NCI-H1930 (cell line): Measurements from ENCODE around the gene TLCD2.
A peak's percentile ranks its signal among the peaks of the same experiment; 100 is the strongest.
"Not testable (repeated sequence)": the region's sequence is repeated elsewhere in the genome, so short reads cannot be mapped to it uniquely, and the experiment has no call there.

Experiments used
- DNase-seq, 2 experiments: peaks; one replicate each; lab custom pipeline; 2025; lab: John Stamatoyannopoulos, UW

The TLCD2 gene

DNA sequence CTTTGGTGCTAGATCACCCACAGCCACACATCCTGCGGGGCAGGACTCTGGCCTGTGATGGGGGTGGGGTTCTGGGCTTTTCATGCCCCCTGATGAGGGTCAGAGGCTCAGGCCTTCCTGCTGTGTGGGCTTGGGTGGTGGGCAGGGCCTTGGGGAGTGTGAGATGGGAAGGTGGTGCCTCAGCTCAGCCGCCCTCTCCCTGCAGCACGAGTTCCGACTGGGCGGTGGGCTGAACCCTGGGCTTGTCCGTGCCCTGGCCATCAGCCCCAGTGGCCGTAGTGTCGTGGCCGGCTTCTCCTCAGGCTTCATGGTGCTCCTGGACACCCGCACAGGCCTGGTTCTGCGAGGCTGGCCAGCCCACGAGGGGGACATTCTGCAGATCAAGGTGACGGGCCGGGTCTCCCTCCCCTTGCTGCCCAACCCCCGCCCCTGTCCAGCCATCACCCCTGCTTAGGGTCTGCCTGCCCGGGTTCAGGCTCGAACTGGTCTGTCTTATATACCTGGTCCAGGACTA, 25.7 kb upstream of the TLCD2 start:
- no peak for DNase-seq

DNA sequence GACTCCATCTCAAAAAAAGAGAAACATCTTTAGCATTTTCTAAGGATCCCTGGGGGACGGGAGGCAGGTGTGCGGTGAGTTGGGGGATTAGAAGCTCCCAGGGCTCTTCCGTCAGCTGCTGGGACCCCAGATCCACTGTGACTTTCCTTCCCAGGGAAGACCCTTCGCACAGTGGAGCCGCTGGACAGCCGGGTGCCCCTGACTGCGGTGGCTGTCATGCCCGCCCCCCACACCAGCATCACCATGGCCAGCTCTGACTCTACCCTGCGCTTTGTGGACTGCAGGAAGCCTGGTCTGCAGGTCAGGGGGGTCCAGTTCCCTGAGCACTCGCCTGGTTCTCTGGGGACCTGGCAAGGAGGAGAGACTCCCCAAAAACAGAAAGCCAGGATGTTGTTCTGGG, 25.2 kb upstream of the TLCD2 start:
- DNase-seq = no peak

DNA sequence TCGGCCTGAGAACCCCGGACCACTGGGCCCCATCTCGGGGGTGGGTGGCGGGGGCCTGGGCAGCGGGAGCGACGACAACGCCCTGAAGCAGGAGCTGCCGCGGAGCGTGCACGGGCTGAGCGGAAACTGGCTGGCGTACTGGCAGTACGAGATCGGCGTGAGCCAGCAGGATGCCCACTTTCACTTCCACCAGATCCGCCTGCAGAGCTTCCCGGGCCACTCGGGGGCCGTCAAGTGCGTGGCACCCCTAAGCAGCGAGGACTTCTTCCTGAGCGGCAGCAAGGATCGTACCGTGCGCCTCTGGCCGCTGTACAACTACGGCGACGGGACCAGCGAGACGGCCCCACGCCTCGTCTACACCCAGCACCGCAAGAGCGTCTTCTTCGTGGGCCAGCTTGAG, 23.6 kb upstream of the TLCD2 start:
- no peak for DNase-seq

DNA sequence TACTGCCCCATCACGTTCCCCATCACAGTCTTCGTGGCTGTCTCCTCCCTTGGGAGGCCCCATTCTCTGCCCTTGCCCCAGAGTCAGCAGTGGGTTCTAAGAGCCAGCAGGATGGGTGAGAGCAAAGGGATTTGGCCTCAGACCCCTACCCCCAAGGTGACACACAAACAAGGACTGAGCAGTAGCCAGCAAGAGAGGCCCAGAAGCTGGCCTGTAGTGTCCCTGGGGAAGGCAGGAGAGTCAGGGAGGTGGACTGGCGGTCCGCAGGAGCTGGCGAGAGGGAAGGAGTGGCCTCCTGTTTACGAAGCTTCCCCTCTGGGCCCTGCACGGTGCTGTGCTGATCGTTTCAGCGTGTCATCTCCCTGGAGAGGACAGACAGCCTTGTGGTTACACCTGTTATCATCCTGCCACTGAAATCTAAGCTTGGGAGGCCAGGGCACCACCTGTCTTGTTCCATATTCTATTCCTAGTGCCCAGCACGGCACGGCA, 22.7 kb upstream of the TLCD2 start:
- no peak for DNase-seq

DNA sequence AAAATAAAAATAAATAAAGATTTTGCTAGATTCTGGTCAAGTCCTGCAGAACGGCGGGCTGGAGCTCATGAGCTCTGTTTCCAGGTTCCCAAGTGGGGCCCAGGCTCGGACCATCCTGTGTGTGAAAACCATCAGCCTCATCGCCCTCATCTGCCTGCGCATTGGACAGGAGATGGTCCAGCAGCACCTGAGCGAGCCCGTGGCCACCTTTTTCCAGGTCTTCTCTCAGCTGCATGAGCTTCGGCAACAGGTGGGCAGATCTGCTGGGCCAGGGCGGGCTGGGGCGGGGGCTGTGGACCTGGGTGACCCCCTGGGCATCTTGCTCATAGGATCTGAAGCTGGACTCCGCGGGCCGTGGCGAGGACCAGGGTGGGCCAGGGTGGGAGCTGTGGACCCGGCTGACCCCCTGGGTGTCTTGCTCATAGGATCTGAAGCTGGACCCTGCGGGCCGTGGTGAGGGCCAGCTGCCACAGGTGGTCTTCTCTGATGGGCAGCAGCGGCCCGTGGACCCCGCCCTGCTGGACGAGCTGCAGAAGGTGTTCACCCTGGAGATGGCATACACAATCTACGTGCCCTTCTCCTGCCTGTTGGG, 22.2 kb upstream of the TLCD2 start:
- DNase-seq = no peak

DNA sequence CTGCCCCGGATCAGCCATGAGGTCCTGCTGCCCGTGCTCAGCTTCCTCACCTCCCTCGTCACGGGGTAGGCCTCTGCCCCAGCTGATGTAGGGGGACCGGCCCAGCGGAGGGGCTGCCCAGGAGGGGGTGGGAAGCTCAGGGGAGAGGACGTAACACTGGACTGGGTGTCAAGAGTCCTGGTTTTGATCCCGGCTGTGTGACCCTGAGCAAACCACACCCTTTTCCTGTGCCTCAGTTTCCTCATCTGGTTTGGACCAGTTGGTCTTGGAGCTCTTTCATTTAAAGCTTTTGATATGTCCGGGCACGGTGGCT, 21.0 kb upstream of the TLCD2 start:
- no peak for DNase-seq

DNA sequence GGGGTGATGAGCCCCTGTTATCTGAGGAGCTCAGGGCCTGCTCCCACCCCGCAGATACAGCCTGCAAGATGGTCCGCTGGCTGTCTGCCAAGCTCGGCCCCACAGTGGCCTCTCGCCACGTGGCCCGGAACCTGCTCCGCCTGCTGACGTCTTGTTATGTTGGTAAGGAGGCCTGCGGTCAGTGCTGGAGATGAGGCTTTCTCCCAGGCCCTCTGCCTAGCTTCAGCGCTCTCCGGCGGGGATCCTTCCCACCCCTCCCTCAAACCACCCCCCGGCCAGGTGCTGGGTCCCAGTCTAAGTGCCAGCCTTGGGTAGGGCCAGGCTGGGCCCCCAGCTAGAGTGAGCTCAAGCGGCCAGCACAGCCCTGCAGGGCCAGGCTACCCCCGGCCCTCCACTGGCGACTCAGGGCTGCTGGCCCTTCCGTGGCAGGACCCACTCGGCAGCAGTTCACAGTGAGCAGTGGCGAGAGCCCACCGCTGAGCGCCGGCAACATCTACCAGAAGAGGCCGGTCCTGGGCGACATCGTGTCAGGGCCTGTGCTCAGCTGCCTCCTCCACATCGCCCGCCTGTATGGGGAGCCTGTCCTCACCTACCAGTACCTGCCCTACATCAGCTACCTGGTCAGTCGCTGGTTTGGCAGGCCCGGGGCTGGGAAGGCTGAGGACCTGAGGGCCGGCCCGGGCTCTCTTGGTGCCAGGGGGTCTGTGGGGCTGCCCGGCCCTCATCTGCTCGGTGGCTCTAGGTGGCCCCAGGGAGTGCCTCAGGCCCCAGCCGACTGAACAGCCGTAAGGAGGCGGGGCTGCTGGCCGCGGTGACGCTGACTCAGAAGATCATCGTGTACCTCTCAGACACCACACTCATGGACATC, 20.4 kb upstream of the TLCD2 start:
- DNase-seq = no peak

DNA sequence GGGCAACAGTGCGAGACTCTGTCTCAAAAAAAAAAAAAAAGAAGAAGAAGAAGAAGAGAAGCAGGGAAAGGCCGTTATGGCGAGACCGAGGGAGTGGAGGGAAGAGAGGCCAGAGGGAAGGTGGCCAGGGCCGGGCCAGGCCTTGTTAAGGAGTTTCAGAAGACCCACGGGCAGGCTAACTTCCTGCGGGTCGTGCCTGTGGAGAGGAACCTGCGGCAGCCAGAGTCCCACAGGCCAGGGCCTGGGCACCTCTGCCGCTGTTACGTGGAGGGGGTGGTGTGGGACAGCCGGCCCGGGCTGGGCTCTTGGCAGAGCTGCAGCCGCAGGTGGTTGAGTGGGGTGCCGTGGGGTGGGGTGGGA, 19.8 kb upstream of the TLCD2 start:
- DNase-seq = no peak

DNA sequence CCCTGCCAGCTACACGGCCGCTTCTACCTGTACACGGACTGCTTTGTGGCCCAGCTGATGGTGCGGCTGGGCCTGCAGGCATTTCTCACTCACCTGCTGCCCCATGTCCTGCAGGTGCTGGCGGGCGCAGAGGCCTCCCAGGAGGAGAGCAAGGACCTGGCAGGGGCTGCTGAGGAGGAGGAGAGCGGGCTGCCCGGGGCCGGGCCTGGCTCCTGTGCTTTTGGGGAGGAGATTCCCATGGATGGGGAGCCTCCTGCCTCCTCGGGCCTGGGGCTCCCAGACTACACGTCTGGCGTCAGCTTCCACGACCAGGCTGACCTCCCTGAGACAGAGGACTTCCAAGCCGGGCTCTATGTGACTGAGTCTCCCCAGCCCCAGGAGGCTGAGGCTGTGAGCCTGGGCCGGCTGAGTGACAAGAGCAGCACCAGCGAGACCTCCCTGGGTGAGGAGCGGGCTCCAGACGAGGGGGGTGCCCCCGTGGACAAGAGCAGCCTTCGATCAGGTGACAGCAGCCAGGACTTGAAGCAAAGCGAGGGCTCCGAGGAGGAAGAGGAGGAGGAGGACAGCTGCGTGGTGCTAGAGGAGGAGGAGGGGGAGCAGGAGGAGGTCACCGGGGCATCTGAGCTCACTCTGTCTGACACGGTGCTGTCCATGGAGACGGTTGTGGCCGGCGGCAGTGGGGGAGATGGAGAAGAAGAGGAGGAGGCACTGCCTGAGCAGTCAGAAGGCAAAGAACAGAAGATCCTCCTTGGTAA, 17.9 kb upstream of the TLCD2 start:
- no peak for DNase-seq

DNA sequence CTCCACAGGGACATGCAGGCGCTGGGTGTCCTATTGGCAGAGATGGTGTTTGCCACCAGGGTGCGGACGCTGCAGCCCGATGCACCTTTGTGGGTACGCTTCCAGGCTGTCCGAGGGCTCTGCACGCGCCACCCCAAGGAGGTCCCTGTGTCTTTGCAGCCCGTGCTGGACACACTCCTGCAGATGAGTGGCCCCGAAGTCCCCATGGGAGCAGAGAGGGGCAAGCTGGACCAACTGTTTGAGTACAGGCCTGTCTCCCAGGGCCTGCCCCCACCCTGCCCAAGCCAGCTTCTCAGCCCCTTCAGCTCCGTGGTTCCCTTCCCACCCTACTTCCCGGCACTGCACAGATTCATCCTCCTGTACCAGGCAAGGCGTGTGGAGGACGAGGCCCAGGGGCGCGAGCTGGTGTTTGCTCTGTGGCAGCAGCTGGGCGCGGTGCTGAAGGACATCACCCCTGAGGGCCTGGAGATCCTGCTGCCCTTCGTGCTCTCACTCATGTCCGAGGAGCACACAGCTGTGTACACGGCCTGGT, 17.1 kb upstream of the TLCD2 start:
- DNase-seq = no peak

DNA sequence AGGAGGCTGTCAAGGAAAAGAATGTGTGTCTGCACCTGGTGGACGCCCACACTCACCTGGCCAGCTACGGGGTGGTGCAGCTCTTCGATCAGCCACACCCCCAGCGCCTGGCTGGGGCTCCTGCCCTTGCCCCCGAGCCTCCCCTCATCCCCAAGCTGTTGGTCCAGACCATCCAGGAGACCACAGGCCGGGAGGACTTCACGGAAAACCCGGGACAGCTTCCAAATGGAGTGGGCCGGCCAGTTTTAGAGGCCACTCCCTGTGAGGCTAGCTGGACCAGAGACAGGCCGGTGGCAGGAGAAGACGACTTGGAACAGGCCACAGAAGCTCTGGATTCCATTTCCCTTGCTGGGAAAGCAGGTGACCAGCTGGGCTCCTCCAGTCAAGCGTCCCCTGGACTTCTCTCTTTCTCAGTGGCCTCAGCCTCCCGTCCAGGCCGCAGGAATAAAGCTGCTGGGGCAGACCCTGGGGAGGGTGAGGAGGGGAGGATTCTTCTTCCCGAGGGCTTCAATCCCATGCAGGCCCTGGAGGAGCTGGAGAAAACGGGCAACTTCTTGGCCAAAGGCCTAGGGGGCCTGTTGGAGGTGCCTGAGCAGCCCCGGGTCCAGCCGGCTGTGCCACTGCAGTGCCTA, 16.6 kb upstream of the TLCD2 start:
- DNase-seq = no peak

DNA sequence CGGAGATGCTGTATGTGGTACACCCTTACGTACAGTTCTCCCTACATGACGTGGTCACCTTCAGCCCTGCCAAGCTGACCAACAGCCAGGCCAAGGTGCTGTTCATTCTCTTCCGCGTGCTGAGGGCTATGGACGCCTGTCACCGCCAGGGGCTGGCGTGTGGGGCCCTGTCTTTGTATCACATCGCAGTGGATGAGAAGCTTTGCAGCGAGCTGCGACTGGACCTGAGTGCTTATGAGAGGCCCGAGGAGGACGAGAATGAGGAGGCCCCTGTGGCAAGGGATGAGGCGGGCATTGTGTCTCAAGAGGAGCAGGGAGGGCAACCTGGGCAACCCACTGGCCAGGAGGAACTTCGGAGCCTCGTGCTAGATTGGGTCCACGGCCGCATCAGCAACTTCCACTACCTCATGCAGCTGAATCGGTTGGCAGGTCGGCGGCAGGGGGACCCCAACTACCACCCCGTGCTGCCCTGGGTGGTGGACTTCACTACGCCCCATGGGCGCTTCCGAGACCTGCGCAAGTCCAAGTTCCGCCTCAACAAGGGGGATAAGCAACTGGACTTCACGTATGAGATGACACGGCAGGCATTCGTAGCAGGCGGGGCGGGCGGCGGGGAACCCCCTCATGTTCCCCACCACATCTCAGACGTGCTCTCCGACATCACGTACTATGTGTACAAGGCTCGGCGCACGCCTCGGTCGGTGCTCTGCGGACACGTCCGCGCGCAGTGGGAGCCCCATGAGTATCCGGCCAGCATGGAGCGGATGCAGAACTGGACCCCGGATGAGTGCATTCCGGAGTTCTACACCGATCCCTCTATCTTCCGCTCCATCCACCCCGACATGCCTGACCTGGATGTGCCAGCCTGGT, 15.7 kb upstream of the TLCD2 start:
- no peak for DNase-seq

DNA sequence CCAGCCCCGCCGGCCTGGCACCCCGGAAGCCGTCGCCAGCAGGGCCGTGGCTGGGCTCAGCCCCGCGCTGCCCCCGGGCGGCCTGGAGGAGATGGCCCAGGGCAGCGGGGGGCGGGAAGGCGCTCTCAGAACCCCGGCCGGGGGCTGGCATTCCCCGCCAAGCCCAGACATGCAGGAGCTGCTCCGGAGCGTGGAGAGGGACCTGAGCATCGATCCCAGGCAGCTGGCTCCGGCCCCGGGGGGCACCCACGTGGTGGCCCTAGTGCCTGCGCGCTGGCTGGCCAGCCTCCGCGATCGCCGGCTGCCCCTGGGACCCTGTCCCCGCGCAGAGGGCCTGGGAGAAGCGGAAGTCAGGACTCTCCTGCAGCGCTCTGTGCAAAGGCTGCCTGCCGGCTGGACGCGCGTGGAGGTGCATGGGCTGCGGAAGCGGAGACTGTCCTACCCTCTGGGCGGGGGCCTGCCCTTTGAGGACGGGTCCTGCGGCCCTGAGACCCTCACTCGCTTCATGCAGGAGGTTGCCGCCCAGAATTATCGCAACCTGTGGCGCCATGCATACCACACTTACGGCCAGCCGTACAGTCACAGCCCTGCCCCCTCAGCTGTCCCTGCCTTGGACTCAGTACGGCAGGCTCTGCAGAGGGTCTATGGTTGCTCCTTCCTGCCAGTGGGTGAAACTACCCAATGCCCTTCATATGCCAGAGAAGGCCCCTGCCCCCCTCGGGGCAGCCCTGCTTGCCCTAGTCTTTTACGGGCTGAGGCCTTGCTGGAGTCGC, 14.9 kb upstream of the TLCD2 start:
- no peak for DNase-seq

DNA sequence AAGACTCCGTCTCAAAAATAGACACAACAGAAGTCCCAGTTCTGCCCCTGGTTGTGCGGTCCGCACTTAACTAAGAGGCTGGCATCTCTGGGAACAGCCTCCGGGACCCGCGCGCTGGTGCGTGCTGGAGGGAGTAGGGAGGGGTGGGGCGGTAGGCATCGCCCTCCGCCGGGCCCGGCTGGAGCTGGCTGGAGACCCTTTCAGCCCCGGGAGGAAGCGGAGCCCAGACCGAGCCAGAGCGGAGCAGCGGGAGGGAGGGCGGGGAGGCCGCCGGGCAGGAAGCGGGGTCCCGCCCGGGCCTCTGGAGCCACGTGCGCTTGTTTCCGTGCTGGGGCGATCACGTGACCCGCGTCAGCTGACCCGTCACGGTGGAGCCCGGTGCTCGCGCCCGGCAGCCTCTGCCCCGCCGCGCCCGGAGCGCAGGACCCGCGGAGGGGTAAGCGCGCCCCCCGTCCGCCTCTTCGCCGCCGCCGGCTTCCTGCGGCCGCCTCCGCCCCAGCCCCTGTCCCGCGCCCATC, 14.2 kb upstream of the TLCD2 start, which contains the start of gene WDR81:
Gene WDR81 (plus strand): TSS at position 354 of the 518 bp plus-strand sequence. CDS start 256 bp downstream, outside the sequence.
- DNase-seq = peak; percentile 66 to 74

DNA sequence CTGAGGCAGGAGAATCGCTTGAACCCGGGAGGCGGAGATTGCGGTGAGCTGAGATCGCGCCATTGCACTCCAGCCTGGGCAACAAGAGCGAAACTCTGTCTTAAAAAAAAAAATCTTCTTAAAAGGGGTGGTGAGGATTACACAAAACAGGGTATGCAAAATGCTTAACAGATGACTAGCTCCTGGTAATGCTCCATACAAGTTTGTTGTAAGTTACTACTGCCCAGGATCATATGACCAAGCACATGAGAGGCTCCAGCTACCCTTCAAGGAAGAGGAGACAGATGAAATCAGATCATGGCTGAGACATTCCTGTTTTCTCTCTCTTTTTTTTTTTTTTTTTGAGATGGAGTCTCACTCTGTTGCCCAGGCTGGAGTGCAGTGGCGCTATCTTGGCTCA, 11.8 kb upstream of the TLCD2 start:
- not testable (repeated sequence) for DNase-seq

DNA sequence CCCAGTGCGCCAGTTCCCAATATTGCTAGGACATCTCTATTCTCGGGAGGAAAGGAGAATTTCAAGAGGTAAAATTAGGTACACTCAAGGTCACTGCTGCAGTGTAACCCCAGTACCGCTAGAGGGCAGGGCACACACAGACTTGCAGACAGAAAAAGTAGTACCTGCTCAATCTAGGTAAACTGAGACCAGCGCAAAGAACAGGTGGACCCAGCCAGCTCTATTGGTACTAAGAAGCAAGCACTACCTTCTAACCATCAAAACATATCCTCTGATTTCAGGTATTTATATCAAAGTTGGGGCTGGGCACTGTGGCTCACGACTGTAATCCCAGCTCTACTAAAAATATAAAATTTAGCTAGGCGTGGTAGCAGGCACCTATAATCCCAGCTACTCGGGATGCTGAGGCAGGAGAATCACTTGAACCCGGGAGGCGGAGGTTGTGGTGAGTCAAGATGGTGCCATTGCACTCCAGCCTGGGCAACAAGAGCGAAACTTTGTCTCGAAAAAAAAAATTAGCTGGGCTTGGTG, 10.7 kb upstream of the TLCD2 start:
- peak in 1 of 2 experiments; percentile 49 for DNase-seq

DNA sequence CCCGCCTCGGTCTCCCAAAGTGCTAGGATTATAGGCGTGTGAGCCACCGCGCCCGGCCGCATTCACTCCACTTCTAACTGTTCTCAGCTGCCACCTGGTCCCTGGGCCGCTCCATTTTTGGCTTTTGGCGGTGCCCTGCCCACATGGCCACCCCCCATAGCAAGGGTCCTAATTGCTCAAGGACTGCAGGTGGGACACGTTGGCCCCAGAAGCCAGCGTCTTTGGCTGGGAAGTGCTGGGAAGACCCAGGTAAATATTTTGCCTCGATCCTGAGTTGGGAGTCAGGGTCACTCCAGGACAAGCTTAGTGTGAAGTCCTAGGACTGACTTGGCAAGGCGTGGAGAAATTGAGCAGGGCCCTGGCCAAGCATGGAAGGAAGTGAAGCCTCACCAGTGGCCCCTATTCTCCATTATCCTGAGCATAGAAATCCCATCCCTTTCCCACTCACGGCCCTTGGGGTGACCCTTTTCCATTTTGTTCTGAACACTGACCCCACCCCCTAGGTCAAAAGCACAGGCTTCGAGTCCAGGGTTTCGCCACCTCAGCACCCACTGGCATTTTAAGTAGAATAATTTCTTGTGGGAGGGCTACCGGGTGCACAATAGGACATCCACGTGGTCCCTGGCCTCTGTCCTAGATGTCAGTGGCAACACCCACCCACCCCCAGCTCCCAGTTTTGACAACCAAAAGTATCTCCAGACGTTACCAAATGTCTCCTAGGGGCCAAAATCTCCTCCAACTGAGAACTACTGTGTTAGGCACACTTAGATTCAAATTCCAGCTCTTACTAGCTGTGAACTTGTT, 8.4 kb upstream of the TLCD2 start:
- DNase-seq = no peak

DNA sequence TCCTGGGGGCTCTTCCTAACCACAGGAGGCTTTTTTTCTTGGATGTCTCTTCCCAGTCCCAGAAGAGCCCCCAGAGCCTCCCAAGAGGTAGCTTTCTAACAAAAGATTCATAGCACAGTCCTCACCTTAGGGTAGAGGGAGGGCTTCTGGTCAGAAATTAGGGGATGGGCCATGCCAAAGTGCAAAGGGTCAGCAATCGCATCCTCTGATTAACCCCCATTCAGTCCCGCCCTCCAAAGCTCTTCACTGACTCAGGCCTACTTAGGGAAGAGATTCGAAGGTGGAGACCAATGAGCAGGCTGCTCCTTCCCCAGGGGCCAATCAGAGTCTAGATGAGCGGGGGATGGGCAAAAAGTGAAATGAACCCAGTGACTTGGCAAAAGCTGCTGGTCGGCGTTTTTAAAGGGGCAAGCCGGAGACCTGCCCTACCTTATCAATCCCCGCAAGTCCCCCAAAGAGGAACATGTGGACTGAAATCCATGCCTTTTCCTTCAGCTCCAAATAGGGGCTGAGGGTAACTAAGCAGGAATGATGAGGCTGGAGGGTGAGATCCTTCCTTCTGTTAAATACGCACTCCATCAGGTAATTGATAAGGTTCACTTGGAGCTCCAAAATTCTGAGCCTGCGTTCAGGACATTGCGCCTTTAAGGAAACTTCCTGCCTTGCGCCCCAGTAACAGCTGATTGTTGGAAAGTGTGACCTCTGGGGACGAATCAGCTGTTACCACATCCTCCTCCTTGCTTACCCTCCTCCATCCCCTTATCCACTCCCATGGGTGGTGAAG, 6.9 kb upstream of the TLCD2 start:
- DNase-seq = peak; percentile 92 to 95
